ENCODE results near the gene ZXDC. TPM values are rescaled to one million over a fixed set of nuclear protein-coding genes. Genes with fewer than 3 reads are reported as not detected.

Gene ZXDC
- total and polyA plus RNA-seq, 9 of the 15 experiments (the other 6 are each of a cell fraction or from before 2014, with no cell fraction given), result 0.59 to 13.4 (median 7.3) TPM

GRCh38 chr3:126391631-126392030, 84.1 kb downstream of the ZXDC start (continued):
- TF ChIP-seq ZNF699 (CRISPR knock-in tag; IDR thresholded peaks at IDR 0.05; ENCODE audit: insufficient replicate concordance) (no peak), ZFP1 (CRISPR knock-in tag; IDR thresholded peaks at IDR 0.05) (no peak), HES1 (IDR thresholded peaks at IDR 0.05; ENCODE audit: low read depth) (no peak), CSDE1 (IDR thresholded peaks at IDR 0.05) (no peak), MLLT1 (IDR thresholded peaks at IDR 0.05) (no peak), CGGBP1 (CRISPR knock-in tag; IDR thresholded peaks at IDR 0.05) (no peak), ZNF507 (tag; conservative IDR thresholded peaks at IDR 0.05) (no peak), SAP30 (IDR thresholded peaks at IDR 0.05; ENCODE audit: borderline replicate concordance, insufficient read depth, low read depth, low read length, poor library complexity, severe bottlenecking) (no peak), PRMT5 (CRISPR knock-in tag; IDR thresholded peaks at IDR 0.05) (no peak), ZBTB34 (CRISPR knock-in tag; IDR thresholded peaks at IDR 0.05) (no peak)
